ENCODE data around the gene TNFRSF18.

DNA sequence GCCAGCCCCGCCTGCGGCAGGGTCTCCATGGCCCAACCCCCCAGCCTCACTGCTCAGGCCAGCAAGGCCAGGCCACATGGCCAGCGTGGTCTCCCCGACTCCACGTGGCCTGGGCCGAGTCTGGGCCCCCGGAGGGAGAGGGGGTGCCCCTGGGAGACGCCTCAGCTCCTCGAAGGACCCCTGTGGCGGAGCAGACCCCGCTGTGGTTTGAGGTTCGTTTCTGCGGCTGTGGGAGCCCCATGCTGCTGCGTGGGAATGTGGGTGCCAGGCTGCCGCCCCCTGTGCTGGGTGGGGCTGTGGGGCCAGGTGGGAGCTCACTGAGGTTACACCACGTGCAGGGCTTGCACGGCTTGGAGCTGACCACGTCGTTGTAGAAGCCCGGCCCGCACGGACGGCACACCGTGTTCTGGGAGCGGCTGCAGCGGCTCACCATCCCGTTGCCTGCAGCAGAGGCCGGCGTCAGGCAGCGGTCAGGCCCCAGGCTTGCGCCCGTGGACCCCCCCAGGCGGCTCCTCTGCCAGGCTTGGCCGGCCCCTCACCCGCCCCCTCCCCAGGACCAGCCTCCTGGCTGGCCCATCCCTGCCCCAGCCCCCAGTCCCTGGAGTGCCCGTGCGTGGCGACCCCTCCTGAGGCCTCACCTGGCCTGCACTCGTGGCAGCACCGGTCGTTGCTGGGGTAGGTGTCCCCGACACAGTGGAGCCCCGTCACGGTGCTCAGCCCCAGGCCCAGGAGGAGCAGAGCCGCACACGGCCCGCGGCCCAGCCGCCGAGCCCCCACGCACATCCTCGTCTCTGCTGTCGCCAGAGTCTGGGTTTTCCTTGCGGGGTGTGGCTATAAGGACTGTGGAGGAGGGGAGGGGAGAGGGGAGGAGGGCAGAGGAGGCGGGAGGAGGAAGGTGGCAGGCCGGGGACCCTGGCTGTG lies 7.2 kb upstream of the TNFRSF18 start, which contains the start of gene TNFRSF4:
- TF ChIP-seq, protein P1, sequence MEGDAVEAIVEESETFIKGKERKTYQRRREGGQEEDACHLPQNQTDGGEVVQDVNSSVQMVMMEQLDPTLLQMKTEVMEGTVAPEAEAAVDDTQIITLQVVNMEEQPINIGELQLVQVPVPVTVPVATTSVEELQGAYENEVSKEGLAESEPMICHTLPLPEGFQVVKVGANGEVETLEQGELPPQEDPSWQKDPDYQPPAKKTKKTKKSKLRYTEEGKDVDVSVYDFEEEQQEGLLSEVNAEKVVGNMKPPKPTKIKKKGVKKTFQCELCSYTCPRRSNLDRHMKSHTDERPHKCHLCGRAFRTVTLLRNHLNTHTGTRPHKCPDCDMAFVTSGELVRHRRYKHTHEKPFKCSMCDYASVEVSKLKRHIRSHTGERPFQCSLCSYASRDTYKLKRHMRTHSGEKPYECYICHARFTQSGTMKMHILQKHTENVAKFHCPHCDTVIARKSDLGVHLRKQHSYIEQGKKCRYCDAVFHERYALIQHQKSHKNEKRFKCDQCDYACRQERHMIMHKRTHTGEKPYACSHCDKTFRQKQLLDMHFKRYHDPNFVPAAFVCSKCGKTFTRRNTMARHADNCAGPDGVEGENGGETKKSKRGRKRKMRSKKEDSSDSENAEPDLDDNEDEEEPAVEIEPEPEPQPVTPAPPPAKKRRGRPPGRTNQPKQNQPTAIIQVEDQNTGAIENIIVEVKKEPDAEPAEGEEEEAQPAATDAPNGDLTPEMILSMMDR (conservative IDR thresholded peaks at IDR 0.05; ENCODE audit: low read length) = no peak
- TF ChIP-seq EZH2phosphoT487 (IDR thresholded peaks at IDR 0.05; ENCODE audit: borderline replicate concordance, low read depth, low read length) = no peak

All from OCI-LY7 (cell line).